GM19240 (cell line): ENCODE measurements around the gene ANXA8.

ENCODE experiments used
- DNase-seq: peaks from one replicate; pipeline ENCODE4 v3.0.0; 2011; ENCODE audit warnings: low spot score; ENCODE audit not compliant: insufficient read length

The ANXA8 gene

DNA sequence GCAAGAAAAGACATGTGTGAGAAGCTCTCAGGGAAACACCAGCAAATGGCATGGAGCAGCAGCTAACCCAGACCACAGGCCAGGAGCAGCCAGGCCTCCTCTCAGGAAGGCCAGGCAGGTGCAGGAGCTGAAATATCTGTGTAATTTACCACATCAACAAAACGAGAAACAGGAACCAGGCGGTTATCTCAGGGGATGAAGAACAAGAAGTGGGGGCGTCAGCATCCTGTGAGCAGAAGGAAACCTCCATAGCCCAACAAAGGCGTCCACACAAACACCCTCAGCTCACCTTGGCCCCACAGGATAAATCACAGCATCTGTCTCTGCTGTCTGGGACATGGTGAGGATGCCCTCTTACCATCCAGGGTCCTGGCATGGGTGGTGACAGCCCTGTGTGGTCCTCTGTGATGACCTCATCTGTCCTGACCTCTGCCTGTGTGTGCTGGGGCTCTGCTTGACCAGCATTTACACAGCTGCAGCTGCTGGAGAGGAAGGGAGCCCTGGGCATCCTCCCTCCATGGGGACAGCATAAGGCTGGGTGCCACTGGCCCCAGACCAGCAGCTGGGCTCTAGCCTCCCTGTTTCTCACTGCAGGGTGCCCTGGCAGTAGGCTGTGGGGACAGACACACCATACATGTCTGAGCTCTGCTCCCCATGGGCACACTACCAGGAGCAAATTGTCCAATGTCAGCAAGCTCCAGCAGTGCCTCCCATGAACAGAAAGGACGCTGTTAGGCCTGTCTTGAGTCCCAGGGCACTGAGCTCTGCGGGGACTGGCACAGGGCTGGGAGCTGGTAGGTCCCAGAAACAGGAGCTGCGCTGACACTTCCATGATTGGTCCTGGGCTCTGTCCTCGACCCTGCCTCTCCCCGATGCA lies 34.6 kb downstream of the ANXA8 start:
- no peak for DNase-seq

DNA sequence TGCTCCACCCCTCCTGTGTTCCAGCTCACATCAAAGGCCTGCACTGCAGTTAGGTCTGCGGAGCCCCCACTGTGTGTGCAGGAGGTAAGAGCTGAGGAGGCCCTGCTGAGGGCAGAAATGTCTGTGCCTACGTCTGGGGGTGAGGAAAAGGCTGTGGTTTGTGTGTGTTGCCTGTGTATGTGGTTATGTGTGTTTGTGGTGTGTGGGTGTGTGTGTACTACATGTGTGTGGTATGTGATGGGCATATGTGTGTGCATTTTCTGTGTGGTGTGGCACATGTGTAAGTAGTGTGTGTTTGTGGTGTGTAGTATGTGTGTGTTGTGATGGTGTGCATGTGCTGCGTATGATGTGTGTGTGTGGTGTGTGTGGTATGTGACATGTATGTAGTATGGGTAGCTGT lies 36.2 kb downstream of the ANXA8 start:
- no peak for DNase-seq

DNA sequence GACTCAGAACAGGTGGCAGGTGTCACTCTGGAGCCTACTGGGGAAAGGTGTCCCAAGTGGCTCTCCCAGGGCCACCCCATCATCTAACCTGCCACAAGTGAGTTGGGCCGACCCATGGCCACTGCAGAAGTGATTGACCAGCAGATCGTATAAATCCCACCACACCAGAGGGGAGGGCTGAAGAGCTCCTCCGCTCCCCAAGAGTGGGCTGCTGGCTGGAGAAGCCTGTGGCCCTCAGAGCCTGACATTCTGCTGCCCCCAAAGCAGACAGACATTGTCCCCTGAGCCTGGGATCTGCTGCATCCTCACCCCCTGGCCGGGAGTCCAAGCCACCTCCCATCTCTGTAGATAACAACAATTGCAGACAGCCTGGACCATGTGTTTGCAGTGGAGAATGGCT lies 36.7 kb downstream of the ANXA8 start:
- no peak for DNase-seq

DNA sequence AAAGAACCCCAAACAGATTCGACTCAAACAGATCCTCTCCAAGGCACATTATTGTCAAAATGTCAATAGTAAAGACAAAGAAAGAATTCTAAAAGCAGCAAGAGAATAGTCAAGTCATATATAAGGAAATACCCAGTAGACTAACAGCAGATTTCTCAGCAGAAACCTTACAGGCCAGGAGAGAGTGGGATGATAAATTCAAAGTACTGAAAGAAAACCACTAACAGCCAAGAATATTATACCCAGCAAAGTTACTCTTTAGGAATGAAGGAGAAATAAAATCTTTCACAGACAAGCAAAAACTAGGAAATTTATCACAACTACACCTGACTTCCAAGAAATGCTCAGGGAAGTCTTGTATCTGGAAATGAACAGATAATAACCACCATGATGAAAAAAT lies 38.2 kb downstream of the ANXA8 start:
- DNase-seq, result no peak

DNA sequence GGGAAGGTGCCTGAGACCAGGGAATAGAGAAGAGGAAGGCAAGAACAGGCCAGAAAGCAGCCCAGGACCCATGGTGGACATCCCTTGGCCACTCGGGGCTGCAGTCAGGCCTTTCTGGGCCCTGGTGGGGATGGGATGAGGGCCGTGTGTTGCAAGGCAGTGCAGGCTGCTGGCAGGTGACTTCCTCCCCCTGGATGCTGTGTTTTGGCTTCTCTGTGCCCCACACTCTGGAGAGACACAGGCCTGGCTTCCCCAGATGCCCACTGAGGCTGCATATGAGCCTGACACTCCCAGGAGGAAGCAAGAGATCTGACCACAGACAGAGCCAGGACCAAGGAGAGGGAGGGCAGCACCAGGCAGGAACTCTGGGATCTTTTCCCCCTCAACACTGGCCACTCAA lies 39.9 kb downstream of the ANXA8 start:
- no peak for DNase-seq

DNA sequence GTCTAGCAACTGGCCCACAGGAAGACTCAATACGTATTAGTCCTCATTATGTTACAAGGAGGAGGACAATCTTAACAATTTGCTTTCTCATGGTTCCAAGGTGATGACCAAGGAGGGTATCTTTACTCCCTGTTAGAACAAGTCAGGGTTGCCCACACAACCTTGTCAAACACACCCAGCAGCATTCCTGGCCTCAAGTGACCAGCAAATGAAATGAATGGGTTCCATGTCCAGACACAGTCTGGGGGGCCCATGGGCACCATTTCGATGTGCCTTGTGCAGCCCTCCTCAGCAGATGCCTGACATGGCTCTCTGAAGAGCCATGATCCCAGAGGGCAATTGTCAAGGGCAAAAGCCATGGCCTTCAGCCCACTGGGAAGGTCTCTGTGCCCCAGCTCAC lies 40.8 kb downstream of the ANXA8 start:
- DNase-seq, result no peak

DNA sequence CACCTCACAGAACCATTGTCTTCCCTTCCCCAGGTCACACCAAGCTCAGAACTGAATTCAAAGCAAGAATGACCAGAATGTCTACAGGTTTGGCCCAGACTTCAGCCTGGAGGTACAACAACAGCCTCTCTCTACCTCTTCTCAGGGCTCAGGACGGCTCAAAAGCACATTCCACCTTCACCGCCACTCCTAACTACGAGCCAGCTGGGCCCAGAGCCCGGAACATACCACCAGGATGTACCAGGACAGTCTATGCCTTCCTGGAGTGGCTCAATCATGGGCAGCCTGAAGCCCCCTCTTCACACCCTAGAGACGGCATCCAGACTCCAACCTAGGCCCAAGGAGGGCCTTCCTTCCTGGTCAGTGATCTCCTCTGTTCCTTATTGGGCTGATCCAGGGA lies 41.6 kb downstream of the ANXA8 start:
- DNase-seq, result no peak

DNA sequence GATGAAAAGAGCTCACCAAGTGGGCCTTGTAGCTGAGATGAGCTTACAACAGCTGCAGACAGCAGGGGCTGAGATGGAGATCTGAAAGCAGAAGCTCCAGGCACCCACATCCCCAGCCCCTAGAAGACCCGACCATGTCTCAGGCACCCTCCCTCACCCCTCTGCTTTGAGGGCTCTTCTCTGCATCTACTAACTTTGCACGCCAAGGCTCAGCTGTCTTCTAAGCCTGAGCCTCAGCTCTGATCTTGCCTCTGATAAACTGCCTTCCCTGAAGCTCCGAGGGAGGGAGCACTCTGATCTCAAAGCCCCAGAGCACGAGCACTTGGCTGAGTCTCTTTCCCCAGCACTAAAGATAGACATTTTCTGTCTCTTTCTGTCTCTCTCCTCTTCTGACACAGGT lies 42.0 kb downstream of the ANXA8 start:
- DNase-seq, result no peak

DNA sequence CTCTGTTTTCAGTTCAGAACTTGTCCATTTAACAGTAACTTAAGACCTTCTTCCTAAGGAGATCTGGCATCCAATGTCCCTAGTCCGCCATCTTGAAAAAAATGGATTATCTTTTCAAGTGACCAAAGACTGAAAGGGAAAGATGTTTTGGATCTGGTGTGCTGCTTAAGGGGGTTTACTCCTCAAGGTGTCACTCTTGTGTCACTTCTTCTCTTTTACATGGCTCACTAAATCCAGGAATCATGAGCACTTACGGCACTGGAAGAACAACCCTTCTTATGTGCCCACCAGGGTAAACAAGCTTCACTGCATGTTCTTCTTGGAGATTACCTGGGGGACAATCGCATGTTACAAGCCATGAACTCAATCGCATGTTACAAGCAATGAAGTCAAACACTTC lies 43.7 kb downstream of the ANXA8 start:
- no peak for DNase-seq

DNA sequence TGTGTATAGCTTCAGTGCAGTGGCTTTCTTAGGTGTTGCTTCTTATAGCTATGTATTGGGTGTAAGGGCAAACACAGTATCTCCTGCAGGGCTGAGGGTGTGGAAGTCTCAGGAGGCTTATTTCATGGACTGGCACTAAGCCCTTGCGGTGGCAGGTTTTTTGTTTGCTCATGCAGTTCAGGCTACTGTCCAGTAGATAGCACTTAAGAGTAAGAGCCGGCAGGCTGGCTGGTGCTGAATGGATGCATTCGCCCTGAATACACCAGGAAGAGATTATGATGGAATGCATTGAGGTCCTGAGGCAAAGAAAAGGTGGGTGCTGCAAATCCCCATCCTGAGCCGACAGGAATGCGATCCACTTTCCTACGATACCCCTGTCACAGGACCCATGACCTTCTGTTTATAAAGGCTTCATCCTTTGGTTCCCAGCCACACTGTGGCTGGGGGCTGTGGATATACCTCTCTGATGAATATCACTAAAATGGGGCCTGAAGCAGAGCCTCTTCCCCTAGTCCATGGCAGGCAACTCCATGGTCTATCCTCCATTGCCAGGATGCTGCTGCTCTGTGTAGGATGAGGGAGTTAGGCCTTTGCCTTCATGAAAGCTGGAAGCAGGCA lies 44.9 kb downstream of the ANXA8 start:
- no peak for DNase-seq

DNA sequence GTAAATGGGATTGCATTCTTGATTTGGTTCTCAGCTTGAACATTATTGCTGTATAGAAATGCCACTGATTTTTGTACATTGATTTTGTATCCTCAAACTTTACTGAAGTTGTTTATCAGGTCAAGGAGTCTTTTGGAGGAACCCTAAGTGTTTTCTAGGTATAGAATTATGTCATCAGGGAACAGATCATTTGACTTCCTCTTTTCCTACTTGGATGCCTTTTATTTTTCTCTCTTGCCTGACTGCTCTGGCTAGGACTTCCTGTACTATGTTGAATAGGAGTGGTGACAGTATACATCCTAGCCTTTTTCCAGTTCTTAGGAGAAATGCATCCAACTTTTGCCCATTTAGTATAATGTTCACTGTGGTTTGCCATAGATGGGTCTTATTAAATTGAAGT lies 48.8 kb downstream of the ANXA8 start:
- no peak for DNase-seq

DNA sequence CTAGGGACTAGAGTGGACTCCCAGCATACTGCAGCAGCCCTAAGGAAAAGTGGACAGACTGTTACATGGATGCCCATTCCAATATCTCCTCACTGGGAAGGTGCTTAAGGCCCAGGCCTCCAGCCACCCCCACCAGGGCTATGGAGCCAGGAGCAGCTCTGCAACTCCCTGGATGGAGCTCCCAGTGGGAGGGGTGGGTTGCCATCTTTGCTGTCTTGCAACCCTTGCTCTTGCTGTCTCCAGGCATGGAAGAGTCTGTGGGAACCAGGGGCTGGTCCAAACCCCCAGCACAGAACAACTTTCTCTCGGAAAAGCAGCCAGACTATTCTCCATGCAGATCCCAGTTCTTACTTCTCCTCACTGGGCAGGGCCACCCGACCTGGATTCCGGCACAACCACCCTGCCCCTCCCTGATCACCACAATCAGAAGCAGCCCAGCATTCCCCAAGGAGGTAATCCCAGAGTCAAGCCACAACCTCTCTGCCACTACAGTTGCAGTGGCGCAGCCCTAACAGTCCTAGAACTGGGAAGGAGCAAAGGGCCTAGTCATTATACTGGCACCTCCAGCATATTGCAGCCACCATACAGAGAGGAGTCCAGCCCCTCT lies 58.0 kb downstream of the ANXA8 start:
- DNase-seq, result no peak

DNA sequence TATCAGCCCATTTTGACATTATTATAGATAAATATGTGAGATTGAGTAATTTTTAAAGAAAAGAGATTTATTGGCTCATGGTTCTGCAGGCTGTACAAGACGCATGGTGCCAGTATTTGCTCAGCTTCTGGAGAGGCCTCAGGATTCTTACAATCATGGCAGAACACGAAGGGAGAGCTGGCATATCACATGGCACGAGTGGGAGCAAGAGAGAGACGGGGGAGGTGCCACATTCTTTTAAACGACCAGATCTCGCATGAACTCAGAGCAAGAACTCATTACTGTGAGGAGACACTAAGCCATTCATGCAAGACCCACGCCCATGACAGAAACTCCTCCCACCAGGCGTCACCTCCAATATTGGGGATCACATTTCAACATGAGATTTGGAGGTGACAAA lies 59.7 kb downstream of the ANXA8 start:
- DNase-seq, result no peak

DNA sequence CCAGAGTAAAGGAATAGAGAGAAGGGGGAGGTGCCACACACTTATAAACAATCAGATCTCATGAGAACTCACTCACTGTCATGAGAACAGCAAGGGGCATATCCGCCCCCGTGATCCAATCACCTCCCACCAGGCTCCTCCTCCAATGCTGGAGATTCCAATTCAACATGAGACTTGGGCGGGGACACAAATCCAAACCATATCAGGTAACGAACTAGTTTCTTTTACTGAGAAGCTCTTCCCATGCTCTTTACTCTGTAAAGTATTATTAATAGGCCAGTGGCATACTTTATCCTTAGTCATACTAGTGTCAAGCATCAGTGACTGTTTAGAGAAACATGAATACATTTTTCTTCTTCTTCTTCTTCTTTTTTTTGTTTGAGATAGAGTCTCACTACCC lies 60.4 kb downstream of the ANXA8 start:
- no peak for DNase-seq

DNA sequence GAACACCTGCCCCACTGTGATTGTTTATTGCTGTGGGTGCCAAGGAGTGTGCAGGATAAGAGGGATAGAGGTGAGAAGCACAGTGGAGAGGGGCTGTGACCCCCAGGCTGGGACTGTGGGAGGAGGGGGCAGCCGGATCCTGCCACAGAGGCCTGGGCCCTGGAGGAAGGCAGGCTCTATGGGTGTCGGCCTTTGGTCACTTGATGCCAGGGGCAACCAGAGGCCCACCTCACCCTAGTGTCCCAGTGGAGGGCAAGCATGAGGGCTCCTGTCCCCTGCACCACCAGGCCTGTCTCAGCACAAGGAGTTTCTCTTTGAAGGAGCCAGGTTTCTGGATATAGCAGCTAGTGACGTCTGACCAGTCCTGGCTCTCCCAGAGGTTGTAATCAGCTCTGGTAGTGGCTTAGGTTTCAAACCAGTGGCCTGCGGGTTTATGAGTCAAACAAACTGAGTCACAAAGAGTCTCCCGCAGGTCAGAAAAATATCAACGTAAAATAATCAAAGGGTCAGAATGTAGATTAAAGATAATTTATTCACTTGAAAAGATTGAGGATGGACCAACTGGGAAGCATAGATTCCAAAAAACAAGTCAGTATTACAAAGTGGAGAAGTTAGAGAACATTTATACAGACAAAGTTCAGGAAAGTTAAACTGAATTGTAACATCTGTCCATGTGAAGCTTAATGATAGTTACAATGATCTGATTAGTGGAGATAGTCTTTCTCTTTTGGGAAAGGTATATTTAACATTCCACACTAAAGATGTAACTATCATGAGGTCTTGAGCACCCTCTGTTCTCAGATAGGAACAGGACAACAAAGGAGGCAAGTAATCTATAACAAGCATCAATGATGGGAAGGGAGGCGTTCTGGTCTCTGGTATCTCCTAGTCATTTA lies 62.6 kb downstream of the ANXA8 start:
- DNase-seq, result no peak

DNA sequence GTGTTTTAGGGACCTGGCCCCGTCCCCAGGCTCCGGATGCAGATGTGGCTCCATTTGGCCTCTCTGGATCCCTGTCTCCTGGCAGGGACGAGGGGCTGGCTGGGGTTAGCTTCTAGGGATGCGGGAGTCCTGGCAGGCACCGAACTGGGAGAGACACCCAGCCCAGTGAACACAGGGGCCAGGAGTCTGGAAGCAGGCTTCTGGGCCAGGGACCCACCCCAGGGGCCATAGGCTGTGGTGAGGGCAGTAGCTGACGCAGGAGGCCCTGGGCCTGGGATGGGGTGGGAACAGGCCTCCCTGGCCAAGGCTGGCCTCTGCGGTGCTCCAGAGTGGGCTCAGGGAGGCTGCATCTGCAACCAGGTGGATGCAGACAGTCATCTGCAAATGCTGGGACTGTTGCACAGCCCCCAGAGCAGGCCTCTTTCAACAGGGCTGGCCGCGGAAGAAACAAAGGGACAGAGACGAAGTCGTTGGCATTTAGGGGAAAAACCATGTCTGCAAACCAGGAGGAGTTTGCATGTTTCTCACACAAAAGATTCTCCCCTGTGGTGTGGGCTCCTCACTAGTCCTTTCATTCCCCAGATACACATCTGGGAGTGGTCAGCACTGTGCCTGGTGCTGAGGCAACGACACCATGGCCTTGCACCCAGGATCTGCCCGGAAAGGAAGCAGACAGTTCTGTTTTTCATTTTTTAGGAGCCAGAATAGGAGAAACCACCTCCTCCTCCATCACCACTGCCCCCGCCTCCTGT lies 63.4 kb downstream of the ANXA8 start:
- DNase-seq, result no peak

DNA sequence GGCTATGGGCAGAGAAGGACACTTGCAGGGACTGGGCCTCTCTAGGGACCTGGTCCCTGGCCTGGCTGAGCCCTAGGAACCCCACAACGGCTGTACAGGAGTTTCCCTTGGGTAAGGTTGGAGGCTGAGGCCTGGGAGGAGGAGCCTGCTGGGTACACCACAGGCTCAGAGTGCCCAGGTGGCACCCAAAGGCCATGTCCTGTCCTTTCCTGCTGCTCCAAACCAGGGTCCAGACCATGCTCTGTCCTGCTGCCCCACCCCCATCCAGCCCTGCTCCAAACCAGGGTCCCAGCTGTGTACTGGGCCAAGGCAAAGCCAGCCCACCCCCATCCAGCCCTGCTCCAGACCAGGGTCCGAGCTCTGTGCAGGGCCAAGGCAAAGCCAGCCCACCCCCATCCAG lies 64.5 kb downstream of the ANXA8 start:
- DNase-seq, result no peak

DNA sequence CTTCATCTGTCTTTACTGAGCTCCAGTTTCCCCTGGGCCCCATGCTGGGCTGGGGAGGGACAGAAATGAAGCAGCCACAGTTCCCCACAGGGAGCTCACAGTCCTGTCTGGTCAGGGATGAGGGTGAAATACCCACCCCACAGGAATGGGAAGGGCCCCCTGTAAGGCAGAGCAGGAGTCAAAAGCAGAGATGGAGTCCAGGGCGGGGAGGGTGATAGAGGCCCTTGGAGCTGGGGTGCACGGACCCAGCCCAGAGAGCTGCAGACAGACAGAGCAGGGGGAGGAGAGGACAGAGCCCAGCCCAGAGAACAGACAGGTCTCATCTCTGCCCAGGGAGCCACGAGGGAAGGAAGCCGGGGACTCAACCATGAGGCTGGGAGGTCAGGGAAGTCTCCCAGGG lies 64.9 kb downstream of the ANXA8 start:
- DNase-seq, result no peak

DNA sequence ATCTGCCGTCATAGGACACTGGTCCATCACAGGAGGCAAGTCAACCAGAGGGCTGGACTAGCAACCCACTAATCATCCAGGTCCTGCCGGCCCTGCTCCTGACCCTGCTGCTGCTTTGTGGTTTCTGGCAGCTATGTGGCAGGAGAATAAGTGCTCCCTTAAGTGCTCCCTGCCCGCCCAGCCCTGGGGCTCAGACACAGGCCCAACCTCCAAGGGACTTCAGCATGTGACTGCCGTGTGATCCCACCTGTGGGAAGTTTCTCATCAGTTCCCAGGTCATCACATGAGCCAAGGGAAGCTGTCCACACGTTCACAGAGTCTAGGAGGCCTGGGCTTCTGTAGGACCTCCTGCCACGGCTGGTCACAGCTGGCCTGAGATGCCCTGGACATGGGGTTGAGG lies 65.6 kb downstream of the ANXA8 start:
- no peak for DNase-seq
